ENCODE data around the gene ASB3. TPM values are rescaled to one million over a fixed set of nuclear protein-coding genes. Genes with fewer than 3 reads are reported as not detected.
"Not testable (repeated sequence)": the region's sequence is repeated elsewhere in the genome, so short reads cannot be mapped to it uniquely, and the experiment has no call there.

The ASB3 gene
- total RNA-seq, 2 donors from 2014 or later = 11.1 to 11.3 TPM

DNA sequence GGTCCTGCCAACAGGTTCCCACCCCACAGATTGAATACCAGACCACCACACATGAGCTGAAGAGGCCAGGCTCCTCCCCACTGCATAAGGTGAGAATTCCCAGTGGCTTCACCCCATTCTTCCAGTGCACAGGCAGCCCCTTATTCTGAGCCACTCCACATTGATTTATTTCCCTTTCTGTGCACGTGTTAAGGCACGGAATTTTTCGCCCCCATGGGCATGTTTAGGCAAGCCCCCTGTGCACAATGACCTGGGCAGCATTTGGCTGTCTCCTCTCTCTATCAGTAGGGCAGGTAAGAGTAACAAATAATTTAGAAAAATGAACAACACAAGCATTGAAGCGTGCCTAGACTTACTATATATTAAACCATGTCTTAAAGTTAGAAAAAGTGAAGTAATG, 34.4 kb downstream of the ASB3 start:
- no peak for DNase-seq
- intact Hi-C loops (cut with DNase I, micrococcal nuclease) = no loop called here

DNA sequence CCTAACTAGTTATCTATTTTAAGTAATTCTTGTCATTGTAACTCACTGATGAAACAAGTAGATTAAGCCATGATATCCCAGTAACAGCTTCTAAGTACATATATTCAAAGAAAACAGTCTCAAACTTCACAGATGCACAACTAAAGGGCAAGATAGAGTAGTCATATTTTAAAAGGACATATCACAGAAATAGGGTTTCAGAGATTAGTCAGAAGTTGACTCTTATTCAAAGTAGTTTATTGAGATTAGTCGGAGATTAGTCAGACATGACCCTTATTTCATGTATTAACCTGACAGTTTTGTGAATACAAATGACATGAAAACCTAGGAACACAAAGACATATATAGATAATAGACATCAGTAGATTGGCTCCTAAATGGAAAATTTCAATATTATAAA, 35.0 kb downstream of the ASB3 start:
- DNase-seq = no peak
- ATAC-seq = no peak
- intact Hi-C loops (cut with DNase I, micrococcal nuclease) = no loop called here

More for the DNA sequence above, 34.4 kb downstream of the ASB3 start:
- ATAC-seq = no peak

DNA sequence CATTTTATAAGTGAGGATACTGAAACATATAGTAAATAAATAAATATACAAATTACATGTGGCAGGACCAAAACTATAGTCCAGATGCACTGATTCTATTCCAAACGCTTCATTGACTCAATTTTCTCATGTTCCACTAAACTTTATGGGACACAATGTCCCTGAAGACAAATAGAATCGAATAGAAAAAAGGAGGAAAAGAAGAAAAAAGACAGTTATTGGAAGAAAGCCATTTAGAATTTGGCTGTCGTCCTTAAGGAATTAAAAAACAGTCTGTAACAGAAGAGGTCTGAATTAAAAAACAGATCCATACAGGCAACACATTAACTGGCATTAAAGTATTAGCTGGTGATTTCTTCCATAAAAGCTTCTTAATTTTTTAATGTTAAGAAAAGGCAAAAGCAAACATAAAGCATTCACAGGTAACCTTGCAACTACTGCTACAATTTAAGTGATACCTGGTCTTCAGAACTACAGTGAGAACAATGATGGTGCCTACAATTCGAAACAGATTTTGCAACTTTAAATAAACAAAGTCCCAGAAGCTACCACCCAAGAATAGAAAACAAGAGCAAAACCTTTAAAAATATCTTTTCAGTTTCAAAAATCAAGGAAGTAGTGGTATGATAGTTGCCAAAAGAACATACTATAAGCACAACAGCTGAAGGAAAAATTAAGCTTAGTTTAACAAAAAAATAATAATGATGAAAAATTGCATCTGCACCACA, 36.5 kb downstream of the ASB3 start:
- intact Hi-C loops (cut with DNase I, micrococcal nuclease) = no loop called here
- ATAC-seq (no peak), DNase-seq (no peak)

DNA sequence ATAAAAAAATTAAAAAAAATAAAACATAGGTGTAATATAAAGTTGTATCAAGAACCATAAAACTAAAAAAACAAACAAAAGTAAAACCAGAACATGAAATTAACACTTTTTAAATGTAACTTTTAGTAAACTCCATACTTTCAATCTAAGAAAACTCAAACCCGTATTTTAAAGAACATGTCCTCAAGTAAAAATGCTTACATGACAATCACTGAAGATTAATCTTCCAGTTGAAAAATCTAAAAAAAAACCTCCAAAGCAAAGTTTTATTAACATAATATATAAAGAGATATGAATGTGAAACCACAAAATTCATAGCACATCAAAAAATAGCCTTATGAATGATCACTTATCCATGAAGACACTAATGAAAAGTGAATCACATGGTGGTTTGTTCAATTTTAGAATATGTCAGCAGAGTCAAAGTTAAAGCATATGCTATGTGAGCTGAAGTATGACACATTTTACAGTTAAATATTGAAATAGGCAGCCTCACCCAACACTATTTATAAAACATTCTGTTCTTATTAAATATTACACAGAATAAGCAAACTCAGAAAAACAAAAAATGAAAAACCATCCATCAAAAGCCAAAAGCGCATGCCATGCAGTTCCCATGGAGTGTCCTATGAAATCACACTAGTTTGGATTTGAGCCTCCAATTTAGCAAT, 42.2 kb downstream of the ASB3 start:
- ATAC-seq (no peak), DNase-seq (no peak)
- intact Hi-C loops (cut with DNase I, micrococcal nuclease) = no loop called here

DNA sequence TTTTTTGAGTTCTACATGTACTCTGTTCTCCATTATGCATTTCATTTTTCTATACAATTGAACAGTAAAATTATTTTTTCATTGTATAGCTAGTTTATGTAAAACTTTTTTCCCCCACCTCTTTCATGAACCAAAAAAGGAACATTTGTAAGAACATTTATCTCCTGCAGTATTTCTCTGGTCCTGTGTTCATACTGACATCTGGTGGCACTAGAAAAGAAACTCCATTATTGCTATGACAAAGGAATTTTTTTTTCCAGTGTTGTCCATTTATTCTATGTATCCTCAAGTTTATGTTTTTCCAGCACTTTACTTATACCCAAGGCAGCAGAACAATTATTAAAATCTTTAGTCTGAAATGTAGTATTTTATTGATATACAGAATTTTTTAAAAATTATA, 46.6 kb downstream of the ASB3 start:
- intact Hi-C loops (cut with DNase I, micrococcal nuclease) = no loop called here
- no peak for DNase-seq
- no peak for ATAC-seq

DNA sequence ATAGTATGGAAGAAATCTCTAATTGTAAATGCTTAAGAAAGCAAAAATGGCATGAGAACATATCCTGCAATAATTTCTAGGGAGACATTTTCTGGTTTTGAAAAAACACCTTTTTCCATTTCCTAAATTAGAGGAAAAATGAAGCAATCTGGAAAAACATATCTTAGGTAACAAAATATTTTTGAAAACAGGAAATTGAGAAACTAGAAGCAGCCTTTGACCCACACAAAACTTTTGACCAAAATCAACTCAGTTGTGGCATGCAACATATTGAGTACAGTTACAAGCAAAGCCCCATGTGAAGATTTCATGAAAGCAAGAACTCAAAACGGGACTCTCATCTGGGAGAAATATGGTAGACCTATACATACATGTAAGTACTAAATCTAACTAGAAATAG, 47.7 kb downstream of the ASB3 start:
- intact Hi-C loops (cut with DNase I, micrococcal nuclease) = no loop called here
- ATAC-seq (no peak), DNase-seq (no peak)

DNA sequence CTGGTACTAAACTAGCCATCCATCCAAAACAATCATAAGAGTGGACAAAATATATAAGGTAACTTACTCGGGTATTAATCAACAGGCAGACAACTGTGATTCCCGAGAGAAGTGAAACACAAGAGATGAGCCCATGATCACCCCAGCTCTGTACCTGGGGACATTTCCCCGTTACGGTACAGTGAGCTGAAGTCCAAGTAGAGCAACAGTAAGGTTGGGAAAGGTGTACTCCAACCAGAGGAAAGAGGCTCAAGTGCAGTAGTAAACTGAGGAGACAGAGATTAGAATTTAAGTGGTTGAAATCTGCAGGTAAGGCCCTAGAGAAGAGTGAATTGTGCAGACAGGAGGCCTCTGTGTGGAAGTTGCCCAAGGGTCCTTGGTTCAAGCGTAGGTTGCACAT, 49.7 kb downstream of the ASB3 start:
- no peak for ATAC-seq
- intact Hi-C loops (cut with DNase I, micrococcal nuclease) = no loop called here
- no peak for DNase-seq

DNA sequence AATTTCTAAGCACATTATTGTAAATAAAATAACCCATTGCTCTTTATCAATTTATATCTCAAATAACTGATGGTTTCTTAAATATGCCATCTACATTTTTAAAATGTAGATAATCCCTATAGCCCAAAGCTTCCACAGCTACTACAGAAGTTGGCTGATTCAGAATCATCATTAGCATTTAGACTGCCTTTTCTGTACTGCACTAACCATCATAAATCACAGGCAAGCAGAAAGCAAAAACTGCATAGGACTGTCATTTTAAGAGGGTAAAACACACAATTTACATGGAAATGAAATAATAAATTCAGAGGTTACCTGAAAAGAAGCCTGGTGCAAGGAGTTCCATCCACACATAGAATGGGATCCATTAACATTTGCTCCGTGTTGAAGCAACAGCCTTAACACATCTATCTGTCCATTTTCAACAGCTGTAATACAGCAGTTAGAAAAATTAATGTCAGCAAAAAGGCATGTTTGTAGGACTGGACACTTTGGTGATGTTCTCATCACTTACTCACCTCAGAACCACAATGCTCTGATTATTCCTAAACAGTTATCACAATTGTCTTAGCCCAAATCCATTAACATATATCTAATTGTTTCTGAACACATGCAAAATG, 57.5 kb downstream of the ASB3 start:
- DNase-seq (no peak), ATAC-seq (no peak)
- intact Hi-C loops (cut with DNase I, micrococcal nuclease) = no loop called here

DNA sequence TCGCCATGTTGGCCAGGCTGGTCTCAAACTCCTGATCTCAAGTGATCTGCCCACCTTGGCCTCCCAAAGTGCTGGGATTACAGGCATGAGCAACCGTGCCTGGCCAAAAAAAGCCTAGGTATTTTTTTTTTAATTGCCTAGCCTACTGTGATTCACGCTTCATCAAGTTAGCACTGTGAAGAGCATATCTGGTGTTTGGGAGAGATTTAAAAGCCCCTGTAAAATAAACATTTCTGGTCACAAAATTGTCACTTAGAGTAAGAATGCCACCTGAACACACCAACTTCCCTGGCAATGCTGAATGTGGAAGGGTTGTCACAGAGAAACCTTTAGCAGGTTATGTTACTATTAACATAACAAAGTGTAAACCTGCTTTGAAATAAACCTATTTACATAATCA, 58.8 kb downstream of the ASB3 start:
- no peak for DNase-seq
- intact Hi-C loops (cut with DNase I, micrococcal nuclease) = no loop called here
- no peak for ATAC-seq

DNA sequence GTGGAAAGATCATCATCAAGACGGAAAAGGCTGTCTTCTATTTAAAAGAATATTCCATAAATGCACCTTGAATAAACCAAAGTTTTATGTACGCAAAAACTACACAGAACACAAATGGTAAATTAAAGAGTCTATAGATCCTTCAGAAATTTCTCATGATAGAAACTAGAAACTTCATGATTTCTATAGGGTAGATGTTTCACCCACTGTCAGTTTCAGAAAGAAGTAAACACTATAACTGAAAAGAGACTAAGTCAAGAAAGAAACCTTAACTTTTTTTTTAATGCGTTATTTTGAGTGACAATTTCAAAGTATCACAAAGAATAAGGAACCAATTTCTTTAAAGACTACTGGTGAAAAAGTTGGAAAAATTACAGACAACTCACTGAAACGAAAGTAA, 61.1 kb downstream of the ASB3 start:
- DNase-seq (no peak), ATAC-seq (no peak)
- intact Hi-C loops (cut with DNase I, micrococcal nuclease) = no loop called here

DNA sequence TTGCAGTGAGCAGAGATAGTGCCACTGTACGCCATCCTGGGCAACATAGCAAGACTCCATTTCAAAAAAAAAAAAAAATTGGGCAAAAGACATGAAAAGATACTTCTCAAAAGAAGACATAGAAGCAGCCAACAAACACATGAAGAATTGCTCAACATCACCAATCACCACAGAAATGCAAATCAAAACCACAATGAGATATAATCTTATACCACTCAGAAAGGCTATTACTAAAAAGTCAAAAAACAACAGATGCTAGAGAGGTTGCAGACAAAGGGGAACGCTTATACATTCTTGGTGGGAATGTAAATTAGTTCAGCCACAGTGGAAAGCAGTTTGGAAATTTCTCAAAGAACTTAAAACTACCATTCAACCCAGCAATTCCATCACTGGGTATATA, 62.2 kb downstream of the ASB3 start:
- intact Hi-C loops (cut with DNase I, micrococcal nuclease) = no loop called here
- no peak for ATAC-seq

DNA sequence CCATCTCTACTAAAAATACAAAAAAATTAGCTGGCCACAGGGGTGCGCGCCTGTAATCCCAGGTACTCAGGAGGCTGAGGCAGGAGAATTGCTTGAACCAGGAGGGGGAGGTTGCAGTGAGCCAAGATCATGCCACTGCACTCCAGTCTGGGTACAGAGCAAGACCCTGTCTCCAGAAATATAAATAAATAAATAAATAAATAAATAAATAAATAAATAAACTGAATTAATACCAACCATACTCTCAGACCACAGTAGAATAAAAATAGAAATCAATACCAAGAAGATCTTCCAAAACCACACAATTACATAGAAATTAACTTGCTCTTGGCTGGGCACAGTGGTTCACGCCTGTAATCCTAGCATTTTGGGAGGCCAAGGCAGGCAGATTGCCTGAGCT, 65.8 kb downstream of the ASB3 start:
- ATAC-seq; intact Hi-C loops (cut with DNase I, micrococcal nuclease); DNase-seq: not testable (repeated sequence)

More for the DNA sequence above, 62.2 kb downstream of the ASB3 start:
- DNase-seq = no peak

DNA sequence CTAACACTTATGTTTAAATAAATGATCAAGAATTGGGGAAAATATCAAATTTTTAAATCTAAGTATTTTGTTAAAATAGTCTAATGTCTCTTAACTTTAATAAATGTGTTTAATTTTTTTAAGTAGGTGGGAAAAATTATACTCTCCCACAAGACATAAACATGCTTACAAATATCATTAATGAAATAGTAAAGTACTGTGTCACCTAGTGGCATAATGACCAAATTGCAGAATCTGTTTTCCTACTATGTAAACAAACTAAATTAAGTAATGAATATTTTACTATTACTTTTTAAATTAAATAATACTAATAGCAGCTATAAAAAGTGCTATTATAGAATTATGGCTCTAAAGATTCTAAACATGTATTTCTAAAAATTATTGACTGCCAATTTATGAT, 71.2 kb downstream of the ASB3 start:
- ATAC-seq (no peak), DNase-seq (no peak)
- intact Hi-C loops (cut with DNase I, micrococcal nuclease) = no loop called here

DNA sequence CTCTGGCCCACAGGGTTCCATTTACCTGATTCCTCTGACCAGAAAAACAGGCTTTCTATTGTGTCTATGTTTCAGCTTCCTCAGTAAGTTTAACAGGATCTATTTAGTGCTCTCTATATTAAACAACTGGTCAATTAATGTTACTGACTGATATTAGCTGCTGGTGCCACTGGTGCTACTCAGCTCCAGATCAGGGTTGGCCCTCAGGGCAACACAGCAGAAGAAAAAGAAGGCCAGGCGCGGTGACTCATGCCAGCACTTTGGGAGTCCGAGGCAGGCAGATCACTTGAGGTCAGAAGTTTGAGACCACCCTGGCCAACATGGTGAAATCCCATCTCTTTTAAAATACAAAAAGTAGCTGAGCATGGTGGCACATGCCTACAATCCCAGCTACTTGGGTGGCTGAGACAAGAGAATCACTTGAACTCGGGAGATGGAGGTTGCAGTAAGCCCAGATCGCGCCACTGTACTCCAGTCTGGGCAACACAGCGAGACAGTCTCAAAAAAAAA, 75.4 kb downstream of the ASB3 start:
- intact Hi-C loops (cut with DNase I, micrococcal nuclease) = no loop called here
- DNase-seq (no peak), ATAC-seq (no peak)

DNA sequence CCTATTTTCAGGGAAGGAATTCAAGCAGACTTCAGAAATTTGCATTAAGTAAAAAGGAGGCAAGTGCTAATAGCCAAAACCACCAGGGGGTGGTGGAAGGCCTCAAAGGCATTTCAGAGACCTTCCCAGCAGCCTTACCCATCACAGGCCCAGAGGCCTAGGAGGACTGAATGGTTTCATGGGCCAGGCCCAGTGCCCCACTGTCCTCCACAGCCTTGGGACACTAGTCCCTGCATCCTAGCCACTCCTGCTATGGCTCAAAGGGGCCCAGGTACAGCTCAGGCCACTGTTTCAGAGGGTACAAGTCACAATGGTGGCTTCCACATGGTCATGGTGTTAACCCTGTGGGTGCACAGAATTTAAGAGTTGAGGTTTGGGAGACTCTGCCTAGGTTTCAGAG, 77.8 kb downstream of the ASB3 start:
- ATAC-seq (no peak), DNase-seq (no peak)
- intact Hi-C loops (cut with DNase I, micrococcal nuclease) = no loop called here

DNA sequence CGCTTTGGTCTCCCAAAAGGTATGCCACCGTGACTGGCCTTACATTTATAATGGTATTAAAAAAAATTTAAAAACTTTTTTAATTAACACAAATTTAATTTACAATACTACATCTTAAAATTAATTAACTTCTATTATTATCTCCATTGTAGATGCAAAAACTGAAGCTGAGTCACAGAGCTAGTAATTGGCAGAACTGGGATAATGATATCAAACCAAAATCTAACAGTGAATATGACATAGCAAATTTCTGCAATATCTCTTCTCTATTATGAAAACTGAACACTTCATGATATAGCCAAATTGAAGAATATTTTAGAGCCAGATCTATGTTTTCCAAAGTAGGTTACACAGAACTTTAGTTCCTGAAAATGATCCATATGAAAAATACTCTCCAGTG, 85.5 kb downstream of the ASB3 start:
- intact Hi-C loops (cut with DNase I, micrococcal nuclease) = no loop called here
- DNase-seq (no peak), ATAC-seq (no peak)

DNA sequence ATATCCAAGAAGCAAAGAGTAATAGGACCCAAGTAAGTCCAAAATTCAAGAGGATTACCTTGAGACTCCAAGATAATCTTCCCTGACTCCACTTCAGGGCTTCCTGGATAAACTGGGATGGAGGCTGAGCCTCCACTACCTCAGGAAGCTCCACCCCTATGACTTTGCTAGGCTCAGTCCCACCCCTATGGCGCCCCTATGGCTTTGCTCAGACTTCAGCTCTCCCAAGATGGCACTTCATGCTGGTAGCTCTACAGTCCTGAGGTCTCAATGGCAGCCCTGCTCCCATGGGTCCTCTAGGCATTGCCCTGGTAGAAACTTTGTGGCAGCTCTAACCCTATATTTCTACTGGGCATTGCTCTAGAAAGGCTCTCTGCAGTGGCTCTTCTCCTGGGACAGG, 89.1 kb downstream of the ASB3 start:
- ATAC-seq (no peak), DNase-seq (no peak)
- intact Hi-C loops (cut with DNase I, micrococcal nuclease) = no loop called here

DNA sequence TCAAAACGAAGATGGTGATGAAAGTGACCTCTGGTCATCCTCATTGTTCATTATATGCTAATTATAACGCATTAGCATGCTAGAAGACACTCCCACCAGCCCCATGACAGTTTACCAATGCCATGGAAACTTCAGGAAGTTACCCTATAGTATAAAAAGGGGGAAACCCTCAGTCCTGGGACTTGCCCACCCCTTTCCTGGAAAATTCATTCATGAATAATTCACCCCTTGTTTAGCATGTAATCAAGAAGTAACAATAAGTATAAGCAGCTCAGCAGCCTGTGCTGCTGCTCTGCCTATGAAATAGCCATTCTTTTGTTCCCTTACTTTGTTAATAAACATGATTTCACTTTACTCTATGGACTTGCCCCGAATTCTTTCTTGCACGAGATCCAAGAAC, 89.7 kb downstream of the ASB3 start:
- no peak for ATAC-seq
- intact Hi-C loops (cut with DNase I, micrococcal nuclease) = no loop called here
- no peak for DNase-seq

DNA sequence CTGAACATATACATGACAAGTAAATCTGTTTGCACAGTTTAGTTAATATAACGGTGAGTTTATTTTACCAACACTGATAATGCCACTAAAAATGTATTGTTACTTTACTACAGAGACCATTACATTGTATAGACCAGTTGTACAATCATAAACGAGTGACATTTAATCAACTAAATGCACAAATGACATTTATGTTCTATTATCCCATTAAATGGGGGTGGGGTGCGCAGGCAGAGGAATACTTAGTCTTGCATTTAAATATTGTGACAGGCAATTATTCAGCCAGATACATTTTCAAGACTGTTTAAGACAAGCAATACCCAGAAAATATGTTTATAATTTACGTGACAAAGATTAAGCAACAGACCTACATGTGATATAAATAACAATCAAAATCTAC, 91.2 kb downstream of the ASB3 start:
- no peak for DNase-seq
- ATAC-seq = no peak
- intact Hi-C loops (cut with DNase I, micrococcal nuclease) = no loop called here

DNA sequence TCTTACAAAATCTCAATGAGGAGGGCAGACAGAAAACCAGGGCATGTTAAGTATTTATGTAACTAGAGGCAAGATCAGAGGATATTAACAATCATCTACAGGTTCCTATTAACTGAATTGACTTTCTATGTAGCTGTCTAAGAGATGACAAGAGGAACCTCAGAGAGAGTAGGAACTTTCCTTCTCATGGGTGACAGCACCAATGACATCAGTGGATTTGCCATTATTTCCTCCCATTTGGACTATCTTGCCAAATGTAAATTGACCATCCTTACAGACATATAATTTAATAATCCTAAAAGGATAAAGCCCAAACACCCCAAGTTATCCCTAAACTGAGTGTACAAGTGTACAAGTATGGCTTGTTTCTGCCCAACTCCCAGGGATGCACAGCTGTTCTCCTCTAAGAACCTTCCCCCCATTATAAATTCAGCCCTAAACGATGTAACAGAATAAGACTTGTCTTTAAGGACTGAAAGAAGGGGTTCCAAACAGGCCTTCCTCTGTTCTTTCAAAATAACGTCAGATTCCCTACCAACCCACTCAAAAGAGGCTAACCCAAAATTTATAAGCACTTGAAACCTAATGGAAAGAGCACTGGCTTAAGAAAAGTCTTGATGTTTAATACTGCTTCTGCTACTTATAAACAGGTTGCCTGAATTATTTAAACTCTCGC, 92.5 kb downstream of the ASB3 start:
- ATAC-seq = no peak
- DNase-seq = no peak
- intact Hi-C loops (cut with DNase I, micrococcal nuclease) = no loop called here

Measured in left colon (tissue), 2 donors.